Peyer's patch (tissue), 4 donors: Measurements from ENCODE around the gene GINS1.

Experiments used
- CTCF ChIP-seq, 6 experiments: fragments of 450-650 bp in 4 of 6; fragments of 200-600 bp in 2 of 6; sonication (generic) in 1 of 6; IDR thresholded peaks; one replicate each; pipeline ENCODE4 v1.5.1; 2017 to 2019; ENCODE audit warnings: antibody characterized with exemption in 6 of 6, mild to moderate bottlenecking in 3 of 6, moderate library complexity in 1 of 6
- POLR2A ChIP-seq, 2 donors: fragments of 450-650 bp; IDR thresholded peaks; one replicate each; pipeline ENCODE4 v1.5.1; 2017; ENCODE audit warnings: antibody characterized with exemption in 2 of 2, mild to moderate bottlenecking in 2 of 2, moderate library complexity in 2 of 2

DNA sequence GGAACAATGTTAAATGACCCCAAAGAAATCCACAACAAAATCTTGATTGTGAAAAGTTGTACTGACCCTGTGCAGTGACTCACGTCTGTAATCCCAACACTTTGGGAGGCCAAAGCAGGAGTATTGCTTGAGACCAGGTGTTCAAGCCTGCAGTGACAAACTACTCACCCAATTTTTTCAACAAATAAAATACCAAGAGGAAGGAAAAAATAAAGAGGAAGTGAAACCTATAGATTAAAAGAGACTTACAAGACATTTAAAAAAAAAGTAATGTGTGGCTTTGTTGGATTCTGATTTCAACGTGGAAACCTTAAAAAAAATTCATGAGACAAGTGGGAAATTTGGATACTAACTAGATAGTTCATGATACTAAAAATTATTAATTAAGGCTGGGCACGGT lies 31.9 kb downstream of the GINS1 start:
- TF ChIP-seq CTCF (IDR thresholded peaks at IDR 0.05) (no peak), POLR2A (IDR thresholded peaks at IDR 0.05) (no peak)
